Prostate gland (tissue), 2 donors: ENCODE results near the gene TFG. TPM values are rescaled to one million over a fixed set of nuclear protein-coding genes. Genes with fewer than 3 reads are reported as not detected.

Experiments
- DNase-seq: peaks from one replicate; pipeline ENCODE4 v3.0.0-alpha.2; 2019; ENCODE audit warnings: low spot score
- H3K27ac ChIP-seq, 2 donors: fragments of 200-600 bp; sonication (generic); 2 replicates each; pipeline ENCODE4 v1.5.1; 2017 to 2019
- H3K27me3 ChIP-seq: fragments of 200-600 bp; sonication (generic); replicated peaks from 2 replicates; pipeline ENCODE4 v1.5.1; 2019; ENCODE audit not compliant: insufficient read depth
- H3K36me3 ChIP-seq, 2 donors: fragments of 200-600 bp; sonication (generic); 1 replicate in 1 of 2; 2 replicates in 1 of 2; pipeline versions ENCODE4 v1.5.1 to v1.8.1; 2017 to 2019
- H3K4me1 ChIP-seq: fragments of 200-600 bp; sonication (generic); replicated peaks from 2 replicates; pipeline ENCODE4 v1.5.1; 2019
- H3K4me3 ChIP-seq, 2 donors: fragments of 200-600 bp; sonication (generic); 2 replicates each; pipeline ENCODE4 v1.5.1; 2017 to 2019
- H3K9me3 ChIP-seq: fragments of 200-600 bp; sonication (generic); 2 replicates; pipeline ENCODE4 v1.5.1; 2017
- CTCF ChIP-seq, 4 experiments: fragments of 200-600 bp in 2 of 4; fragments of 450-650 bp in 2 of 4; sonication (generic) in 2 of 4; IDR thresholded peaks; 1 replicate in 3 of 4; 2 replicates in 1 of 4; pipeline ENCODE4 v1.5.1; 2016 to 2019; ENCODE audit warnings: antibody characterized with exemption in 4 of 4, mild to moderate bottlenecking in 2 of 4, moderate library complexity in 2 of 4
- POLR2AphosphoS5 ChIP-seq: sonication (generic); formaldehyde crosslinking; IDR thresholded peaks from one replicate; pipeline ENCODE4 v1.6.1; 2017; ENCODE audit warnings: antibody characterized with exemption
- WGBS: methylation state at CpG from one replicate; pipeline ENCODE4 v1.1.5; 2018; 5-methylcytosine and 5-hydroxymethylcytosine counted together
- intact Hi-C: fragments of 100-400 bp; cut with DNase I; formaldehyde crosslinking; loops from one replicate; pipeline ENCODE4 v1.14.2; 2022
- total RNA-seq, 2 donors: library from RNA; depleted of rRNA; stranded (reverse); fragments of >200 nt; gene quantifications; one replicate each; pipeline ENCODE4 v1.1.0, GENCODE V29; 2016

TFG gene
- total RNA-seq, 2 donors from 2014 or later: 80.6 to 81.5 TPM

- Histone ChIP-seq H3K9me3 (no peaks in the 10 kb centered on the region), H3K4me1 (no peaks in the 10 kb centered on the region), H3K27ac (no peak overlapping the region), H3K36me3 (no peaks in the 10 kb centered on the region), H3K27me3 (no peaks in the 10 kb centered on the region), H3K4me3 (no peak overlapping the region)
- intact Hi-C loops: loop anchor here (10.0 kb wide), 1 partner anchor 333 kb away; no protein-coding TSS in a partner anchor
- TF ChIP-seq CTCF (IDR thresholded peaks at IDR 0.05) (no peak), POLR2AphosphoS5 (no peak)
- 61% methylated on average over 1 of the region's 1 CpG for WGBS
- DNase-seq: no peak
Observed at GRCh38 chr3:100798012-100798411, 88.7 kb downstream of the TFG start.

Other genes starting within 250 kb of the TFG start
- 10 to 100 TPM in 1 of 2 donors, 1 to 10 TPM in 1; 6.3 to 11.8 TPM for gene TMEM45A, start 216.9 kb upstream of the TFG start, total RNA-seq
- gene ADGRG7, start 99.9 kb upstream of the TFG start, total RNA-seq: under 1 TPM in 1 of 2 donors, not detected in 1; 0.68 TPM